Ishikawa (cell line): Measurements from ENCODE around the gene ATP2C1.

Experiments
- REST ChIP-seq: IDR thresholded peaks from 2 replicates; pipeline ENCODE4 v1.6.1; 2012; ENCODE audit warnings: low read depth, mild to moderate bottlenecking
- YY1 ChIP-seq: IDR thresholded peaks from 2 replicates; pipeline ENCODE4 v1.6.1; 2012; ENCODE audit warnings: low read depth
- ZBTB7A ChIP-seq: IDR thresholded peaks from 2 replicates; pipeline ENCODE4 v1.6.1; 2012; ENCODE audit warnings: low read depth

- TF ChIP-seq ZBTB7A (no peak), REST (no peak), YY1 (no peak)
Observed at GRCh38 chr3:130997289-130997688, 103.4 kb downstream of the ATP2C1 start.
